Astrocyte (in vitro differentiated cells and primary cell): ENCODE measurements around the gene ABLIM2. TPM values are rescaled to one million over a fixed set of nuclear protein-coding genes. Genes with fewer than 3 reads are reported as not detected.

Experiments
- DNase-seq: peaks from one replicate; pipeline ENCODE4 v3.0.0-alpha.2; 2010; ENCODE audit warnings: low read depth
- FAIRE-seq: peaks from 2 replicates; lab custom pipeline; 2011; peaks lifted over from hg19 to GRCh38; lab: Jason Lieb, UNC
- H2AFZ ChIP-seq: 2 replicates; pipeline ENCODE4 v1.6.0; 2012; ENCODE audit warnings: low read depth, low read length, inconsistent platforms
- H3K27ac ChIP-seq: 2 replicates; pipeline ENCODE4 v1.5.1; 2011; ENCODE audit warnings: low read depth, low read length, inconsistent platforms
- H3K27me3 ChIP-seq: 2 replicates; pipeline ENCODE4 v1.6.0; 2011; ENCODE audit warnings: low read length, inconsistent platforms; ENCODE audit not compliant: insufficient read depth
- H3K36me3 ChIP-seq: 2 replicates; pipeline ENCODE4 v1.5.1; 2011; ENCODE audit warnings: low read length, inconsistent platforms; ENCODE audit not compliant: insufficient read depth
- H3K4me1 ChIP-seq: 2 replicates; pipeline ENCODE4 v1.5.1; 2011; ENCODE audit warnings: low read length, inconsistent platforms; ENCODE audit not compliant: insufficient read depth
- H3K4me2 ChIP-seq: 2 replicates; pipeline ENCODE4 v1.6.0; 2012; ENCODE audit warnings: low read length, inconsistent platforms
- H3K4me3 ChIP-seq: 2 replicates; pipeline ENCODE4 v1.5.1; 2011; ENCODE audit warnings: low read depth, mild to moderate bottlenecking, low read length, inconsistent platforms; ENCODE audit not compliant: insufficient read depth
- H3K79me2 ChIP-seq: 2 replicates; pipeline ENCODE4 v1.6.0; 2012; ENCODE audit warnings: mild to moderate bottlenecking, low read length, inconsistent platforms; ENCODE audit not compliant: insufficient read depth
- H3K9ac ChIP-seq: 2 replicates; pipeline ENCODE4 v1.6.0; 2012; ENCODE audit warnings: mild to moderate bottlenecking, low read length, inconsistent platforms
- H3K9me3 ChIP-seq: 2 replicates; pipeline ENCODE4 v1.5.1; 2012; ENCODE audit warnings: low read depth, mild to moderate bottlenecking, low read length, inconsistent platforms; ENCODE audit not compliant: insufficient read depth
- H4K20me1 ChIP-seq: 2 replicates; pipeline ENCODE4 v1.6.0; 2012; ENCODE audit warnings: low read length, inconsistent platforms; ENCODE audit not compliant: insufficient read depth
- H3K27ac Mint-ChIP-seq: one replicate; pipeline ENCODE4 v1.8.0; 2021; ENCODE audit warnings: mild to moderate bottlenecking, mixed read lengths; ENCODE audit not compliant: unreplicated experiment
- H3K27me3 Mint-ChIP-seq: one replicate; pipeline ENCODE4 v1.8.0; 2021; ENCODE audit warnings: low read depth, mixed read lengths; ENCODE audit not compliant: unreplicated experiment
- H3K36me3 Mint-ChIP-seq: one replicate; pipeline ENCODE4 v1.8.0; 2021; ENCODE audit warnings: low read depth, mixed read lengths; ENCODE audit not compliant: unreplicated experiment
- H3K4me1 Mint-ChIP-seq: one replicate; pipeline ENCODE4 v1.8.0; 2021; ENCODE audit warnings: low read depth, mixed read lengths; ENCODE audit not compliant: unreplicated experiment
- H3K4me3 Mint-ChIP-seq: one replicate; pipeline ENCODE4 v1.8.0; 2021; ENCODE audit warnings: mild to moderate bottlenecking, moderate library complexity, mixed read lengths; ENCODE audit not compliant: unreplicated experiment
- H3K9me3 Mint-ChIP-seq: one replicate; pipeline ENCODE4 v1.8.0; 2021; ENCODE audit warnings: mild to moderate bottlenecking, mixed read lengths; ENCODE audit not compliant: unreplicated experiment
- EZH2 ChIP-seq: IDR thresholded peaks from 2 replicates; pipeline ENCODE4 v1.6.1; 2012; ENCODE audit warnings: mild to moderate bottlenecking, low read length, inconsistent platforms; ENCODE audit not compliant: insufficient read depth
- total RNA-seq: library from RNA; stranded (reverse); gene quantifications from 2 replicates; pipeline ENCODE4 v1.2.1, GENCODE V29; 2021
- TF ChIP-seq, protein P1 (sequence below): IDR thresholded peaks from 2 replicates; pipeline ENCODE4 v1.5.1; 2011; ENCODE audit warnings: low read depth, mild to moderate bottlenecking, inconsistent platforms, low read length, moderate library complexity; ENCODE audit not compliant: insufficient read depth

ABLIM2 gene
- total RNA-seq, 1 donor from 2014 or later, result 0.50 TPM

DNA sequence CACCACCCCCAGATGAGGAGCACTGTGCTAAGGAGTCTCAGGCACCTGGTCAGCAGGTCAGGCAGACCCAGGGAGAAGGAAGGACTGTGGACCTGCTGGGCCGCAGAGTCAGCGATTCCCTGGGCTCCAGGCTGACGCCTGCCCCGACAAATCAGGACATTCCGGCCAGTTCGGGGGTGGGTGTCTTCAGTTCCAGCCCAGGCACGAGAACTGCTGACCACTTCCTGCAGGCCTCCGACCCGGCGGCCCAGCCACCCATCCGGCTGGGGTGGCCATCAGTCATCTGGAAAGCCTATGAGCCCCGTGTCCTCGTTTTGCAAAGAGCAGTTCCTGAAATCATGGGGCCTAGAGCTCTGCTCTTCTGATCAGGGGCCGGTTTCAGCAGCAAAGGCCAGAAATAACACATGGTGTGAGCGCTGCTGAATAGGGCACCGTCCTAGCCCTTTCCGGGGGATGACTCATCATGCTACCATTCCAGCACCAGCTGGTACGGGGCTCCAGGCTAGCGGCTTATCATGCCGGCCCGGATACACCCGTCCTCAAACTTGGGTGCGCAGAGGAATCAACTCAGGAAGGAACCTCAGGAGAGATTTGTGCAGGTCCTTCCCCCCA, 32.6 kb upstream of the ABLIM2 start:
- DNase-seq (peak; percentile 63), FAIRE-seq (no peak)
- no peak overlapping the region for H3K4me3 Mint-ChIP-seq
- H3K4me1 Mint-ChIP-seq, result no peaks in the 10 kb centered on the region
- no peaks in the 10 kb centered on the region for H3K36me3 ChIP-seq
- no peak overlapping the region for H3K27ac Mint-ChIP-seq
- peaks cover 6% of the 10 kb centered on the region for H3K27me3 ChIP-seq
- TF ChIP-seq, protein P1, sequence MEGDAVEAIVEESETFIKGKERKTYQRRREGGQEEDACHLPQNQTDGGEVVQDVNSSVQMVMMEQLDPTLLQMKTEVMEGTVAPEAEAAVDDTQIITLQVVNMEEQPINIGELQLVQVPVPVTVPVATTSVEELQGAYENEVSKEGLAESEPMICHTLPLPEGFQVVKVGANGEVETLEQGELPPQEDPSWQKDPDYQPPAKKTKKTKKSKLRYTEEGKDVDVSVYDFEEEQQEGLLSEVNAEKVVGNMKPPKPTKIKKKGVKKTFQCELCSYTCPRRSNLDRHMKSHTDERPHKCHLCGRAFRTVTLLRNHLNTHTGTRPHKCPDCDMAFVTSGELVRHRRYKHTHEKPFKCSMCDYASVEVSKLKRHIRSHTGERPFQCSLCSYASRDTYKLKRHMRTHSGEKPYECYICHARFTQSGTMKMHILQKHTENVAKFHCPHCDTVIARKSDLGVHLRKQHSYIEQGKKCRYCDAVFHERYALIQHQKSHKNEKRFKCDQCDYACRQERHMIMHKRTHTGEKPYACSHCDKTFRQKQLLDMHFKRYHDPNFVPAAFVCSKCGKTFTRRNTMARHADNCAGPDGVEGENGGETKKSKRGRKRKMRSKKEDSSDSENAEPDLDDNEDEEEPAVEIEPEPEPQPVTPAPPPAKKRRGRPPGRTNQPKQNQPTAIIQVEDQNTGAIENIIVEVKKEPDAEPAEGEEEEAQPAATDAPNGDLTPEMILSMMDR, result no peak
- no peak for TF ChIP-seq EZH2
- no peaks in the 10 kb centered on the region for H4K20me1 ChIP-seq
- H2AFZ ChIP-seq, result peak overlapping the region; percentile 48
- no peaks in the 10 kb centered on the region for H3K79me2 ChIP-seq
- peak overlapping the region; percentile 28 for H3K27ac ChIP-seq
- peaks cover 11% of the 10 kb centered on the region for H3K4me1 ChIP-seq
- H3K27me3 Mint-ChIP-seq, result peaks cover 33% of the 10 kb centered on the region
- H3K9me3 Mint-ChIP-seq, result no peaks in the 10 kb centered on the region
- H3K4me3 ChIP-seq, result no peak overlapping the region
- H3K36me3 Mint-ChIP-seq, result peaks cover 2% of the 10 kb centered on the region
- H3K4me2 ChIP-seq, result peak overlapping the region; percentile 49
- H3K9me3 ChIP-seq, result no peaks in the 10 kb centered on the region
- H3K9ac ChIP-seq, result no peak overlapping the region

DNA sequence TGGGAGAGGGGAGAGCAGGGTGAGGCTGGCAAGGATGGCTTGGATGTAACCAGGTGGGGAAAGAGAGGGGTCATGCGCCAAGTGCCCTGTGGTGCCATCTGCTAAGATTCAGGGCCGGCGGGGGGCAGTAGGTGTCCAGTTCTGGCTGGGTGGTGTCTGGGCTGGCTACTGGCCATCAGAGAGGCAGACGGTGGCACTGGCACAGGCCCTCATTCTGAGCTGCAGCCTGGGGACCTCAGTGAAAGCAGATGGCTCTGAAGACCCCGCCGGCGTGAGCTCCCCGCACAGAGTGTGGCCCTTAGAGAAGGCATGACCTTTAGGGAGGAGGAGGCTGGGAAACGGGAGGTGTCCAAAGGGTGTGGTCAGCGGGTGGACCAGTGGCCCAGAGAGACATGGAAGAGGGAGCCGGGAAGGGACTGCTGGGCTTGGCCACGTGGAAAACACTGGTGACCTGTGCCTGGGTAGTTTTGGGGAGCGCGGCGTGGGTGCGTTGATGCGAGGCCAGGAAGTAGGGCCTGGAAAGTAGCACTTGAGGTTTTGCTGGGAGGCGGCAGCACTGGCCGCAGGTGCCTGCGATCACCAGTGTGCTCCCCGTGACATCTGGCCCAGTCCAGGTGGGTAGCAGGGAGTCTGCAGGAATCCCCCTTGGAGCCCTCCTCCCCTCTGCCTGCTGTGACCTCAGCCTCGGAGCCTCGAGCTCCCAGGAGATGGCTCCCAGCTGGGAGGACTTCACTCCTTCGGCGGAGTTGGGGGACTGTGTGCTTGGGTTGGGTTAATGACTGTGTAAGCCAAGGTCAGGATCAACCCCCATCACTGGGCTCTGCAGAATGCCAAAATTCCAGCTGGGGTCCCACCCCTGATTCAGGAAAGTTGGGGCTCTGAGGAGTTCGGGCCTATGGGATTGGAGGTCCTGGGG, 31.2 kb upstream of the ABLIM2 start:
- Histone ChIP-seq H3K79me2 (no peaks in the 10 kb centered on the region), H3K9ac (no peak overlapping the region)
- no peaks in the 10 kb centered on the region for H3K9me3 Mint-ChIP-seq

More for the DNA sequence above, 31.2 kb upstream of the ABLIM2 start:
- no peak for DNase-seq
- H3K4me1 ChIP-seq, result peaks cover 23% of the 10 kb centered on the region
- H3K27me3 Mint-ChIP-seq, result peaks cover 35% of the 10 kb centered on the region
- no peak overlapping the region for H2AFZ ChIP-seq
- H3K9me3 ChIP-seq, result no peaks in the 10 kb centered on the region
- H3K4me1 Mint-ChIP-seq, result no peaks in the 10 kb centered on the region
- no peaks in the 10 kb centered on the region for H4K20me1 ChIP-seq
- peaks cover 2% of the 10 kb centered on the region for H3K27me3 ChIP-seq
- H3K27ac ChIP-seq, result no peak overlapping the region
- no peaks in the 10 kb centered on the region for H3K36me3 Mint-ChIP-seq
- no peaks in the 10 kb centered on the region for H3K36me3 ChIP-seq
- H3K4me3 Mint-ChIP-seq, result no peak overlapping the region
- no peak for FAIRE-seq
- H3K4me2 ChIP-seq, result no peak overlapping the region
- no peak for TF ChIP-seq EZH2
- TF ChIP-seq, protein P1, result no peak
- H3K27ac Mint-ChIP-seq, result no peak overlapping the region
- H3K4me3 ChIP-seq, result no peak overlapping the region
